ENCODE results near the gene APLP2. TPM values are rescaled to one million over a fixed set of nuclear protein-coding genes. Genes with fewer than 3 reads are reported as not detected.

Gene APLP2
- total RNA-seq, 4 donors from 2014 or later: 226 to 376 (median 262) TPM

DNA sequence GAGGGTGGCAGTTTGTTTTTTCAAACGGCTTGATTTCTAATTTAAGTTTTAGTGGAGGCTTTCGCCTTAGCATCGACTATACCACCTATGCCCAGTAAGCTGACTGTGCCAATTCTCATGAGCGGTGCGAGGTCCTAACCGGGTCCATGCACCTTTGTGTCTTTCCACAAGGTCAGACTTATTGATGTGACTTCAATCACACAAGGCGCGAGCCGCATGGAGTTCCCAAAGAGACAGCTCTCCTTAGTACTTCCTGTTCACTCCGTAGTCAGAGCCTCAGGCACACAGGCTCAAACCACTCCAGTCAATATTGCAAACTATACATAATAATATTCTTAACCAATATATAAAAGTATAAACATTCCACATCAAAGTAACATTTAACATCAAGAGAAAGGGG lies 108.1 kb downstream of the APLP2 start:
- Histone ChIP-seq H3K36me3 (no peaks in the 10 kb centered on the region), H3K27me3 (no peaks in the 10 kb centered on the region), H3K27ac (no peak overlapping the region), H3K4me3 (no peak overlapping the region), H3K4me1 (no peaks in the 10 kb centered on the region), H3K9me3 (no peaks in the 10 kb centered on the region)
- TF ChIP-seq, protein P1, sequence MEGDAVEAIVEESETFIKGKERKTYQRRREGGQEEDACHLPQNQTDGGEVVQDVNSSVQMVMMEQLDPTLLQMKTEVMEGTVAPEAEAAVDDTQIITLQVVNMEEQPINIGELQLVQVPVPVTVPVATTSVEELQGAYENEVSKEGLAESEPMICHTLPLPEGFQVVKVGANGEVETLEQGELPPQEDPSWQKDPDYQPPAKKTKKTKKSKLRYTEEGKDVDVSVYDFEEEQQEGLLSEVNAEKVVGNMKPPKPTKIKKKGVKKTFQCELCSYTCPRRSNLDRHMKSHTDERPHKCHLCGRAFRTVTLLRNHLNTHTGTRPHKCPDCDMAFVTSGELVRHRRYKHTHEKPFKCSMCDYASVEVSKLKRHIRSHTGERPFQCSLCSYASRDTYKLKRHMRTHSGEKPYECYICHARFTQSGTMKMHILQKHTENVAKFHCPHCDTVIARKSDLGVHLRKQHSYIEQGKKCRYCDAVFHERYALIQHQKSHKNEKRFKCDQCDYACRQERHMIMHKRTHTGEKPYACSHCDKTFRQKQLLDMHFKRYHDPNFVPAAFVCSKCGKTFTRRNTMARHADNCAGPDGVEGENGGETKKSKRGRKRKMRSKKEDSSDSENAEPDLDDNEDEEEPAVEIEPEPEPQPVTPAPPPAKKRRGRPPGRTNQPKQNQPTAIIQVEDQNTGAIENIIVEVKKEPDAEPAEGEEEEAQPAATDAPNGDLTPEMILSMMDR (IDR thresholded peaks at IDR 0.05): no peak
- no peak for TF ChIP-seq POLR2A (IDR thresholded peaks at IDR 0.05)
- no peak for DNase-seq
- intact Hi-C loops (cut with DNase I; ENCODE audit: low total_unique reads): no loop called here

DNA sequence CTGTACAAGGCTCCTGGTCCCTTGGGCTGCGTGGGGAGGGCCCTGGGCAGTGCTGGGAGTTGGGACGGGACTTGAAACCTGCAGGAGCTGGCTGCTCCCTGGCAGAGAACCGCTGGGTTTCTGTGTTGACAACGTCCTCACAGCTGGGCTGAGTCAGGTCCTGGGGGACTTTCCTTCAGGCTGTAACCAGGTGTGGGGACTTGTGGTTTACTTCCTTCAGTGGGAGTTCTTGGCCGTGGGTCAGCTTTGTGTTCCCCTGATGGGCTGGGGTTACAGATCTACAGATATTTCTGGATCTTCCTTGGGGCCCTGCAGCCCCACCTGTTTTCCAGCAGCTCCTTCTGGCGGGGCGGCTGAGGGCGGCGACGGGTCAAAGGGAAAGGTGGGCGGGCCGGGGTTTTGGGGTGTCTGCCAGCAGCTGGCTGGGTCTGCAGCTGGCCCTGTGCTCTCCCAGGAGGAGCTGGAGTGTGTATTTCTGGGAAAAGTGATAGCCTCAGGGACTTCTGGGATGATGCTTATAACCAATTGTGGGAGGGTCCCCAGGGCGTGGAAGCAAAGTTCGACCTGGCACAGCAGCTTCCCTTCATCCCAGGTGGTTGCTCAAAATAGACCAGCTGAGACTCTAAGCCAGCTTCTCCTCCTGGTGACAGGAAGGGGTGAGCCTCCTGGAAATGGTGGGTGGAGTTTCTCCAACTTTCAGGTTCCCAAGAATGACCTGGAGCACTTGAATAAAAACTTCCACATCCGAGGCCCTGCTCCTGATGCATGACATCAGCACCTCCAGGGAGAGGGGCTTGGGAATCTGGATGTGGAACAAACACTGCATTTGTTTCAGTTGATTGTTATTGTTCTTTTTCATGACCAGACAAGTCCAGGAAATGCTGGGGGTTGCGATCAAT lies 109.0 kb downstream of the APLP2 start:
- H3K36me3 ChIP-seq: no peaks in the 10 kb centered on the region
- no peaks in the 10 kb centered on the region for H3K4me1 ChIP-seq

DNA sequence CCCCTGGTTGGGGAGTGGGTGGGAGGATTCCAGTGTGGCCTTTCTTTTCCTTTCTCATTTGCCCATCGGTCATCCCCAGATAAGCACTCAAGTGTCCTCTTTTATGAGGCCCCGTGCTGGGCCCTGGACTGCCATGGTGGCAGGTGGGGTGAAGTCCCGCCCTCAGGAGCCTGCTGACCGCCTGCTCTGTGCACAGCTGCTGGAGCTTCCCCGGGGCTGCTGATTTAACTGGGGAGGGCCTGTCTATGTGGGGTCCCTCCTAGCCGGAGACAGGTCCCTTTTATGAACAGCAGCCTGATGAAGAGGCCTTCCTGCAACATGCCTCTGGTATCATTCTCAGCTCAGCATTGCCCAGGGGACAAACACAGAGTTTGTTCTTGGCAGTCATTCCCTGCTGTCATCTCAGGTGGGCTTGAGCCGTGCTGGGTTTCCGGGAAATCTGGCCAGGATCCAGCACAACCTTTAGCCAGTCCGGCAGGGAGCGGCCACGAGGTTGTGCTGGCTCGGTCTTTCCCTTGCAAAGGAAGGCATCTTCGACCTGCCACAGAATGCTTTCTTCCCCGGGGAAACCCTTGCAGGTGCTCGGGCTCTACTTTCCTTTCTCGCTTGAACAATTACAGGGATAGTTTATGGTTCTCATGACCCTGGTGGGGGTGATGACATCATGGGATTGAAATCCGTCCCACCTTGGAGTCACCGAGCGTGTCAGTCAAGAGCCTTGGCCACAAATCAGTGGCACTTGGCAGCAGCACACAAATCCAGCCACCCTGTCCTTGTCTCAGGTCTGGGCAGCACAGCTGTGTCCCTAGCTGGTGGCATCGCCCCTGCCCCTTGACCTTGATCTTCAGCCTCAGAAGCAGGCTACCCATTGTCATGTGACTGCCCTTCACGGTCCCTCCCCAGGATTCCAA lies 110.0 kb downstream of the APLP2 start:
- TF ChIP-seq, protein P1 (IDR thresholded peaks at IDR 0.05): no peak
- TF ChIP-seq POLR2A (IDR thresholded peaks at IDR 0.05): no peak
- Histone ChIP-seq H3K9me3 (no peaks in the 10 kb centered on the region), H3K4me1 (no peaks in the 10 kb centered on the region), H3K36me3 (no peaks in the 10 kb centered on the region), H3K4me3 (no peak overlapping the region), H3K27ac (no peak overlapping the region), H3K27me3 (no peaks in the 10 kb centered on the region)
- DNase-seq: no peak
- intact Hi-C loops (cut with DNase I; ENCODE audit: low total_unique reads): no loop called here

More for the DNA sequence above, 109.0 kb downstream of the APLP2 start:
- no peak for DNase-seq
- Histone ChIP-seq H3K9me3 (no peaks in the 10 kb centered on the region), H3K4me3 (no peak overlapping the region), H3K27me3 (no peaks in the 10 kb centered on the region), H3K27ac (no peak overlapping the region)
- intact Hi-C loops (cut with DNase I; ENCODE audit: low total_unique reads): no loop called here
- TF ChIP-seq, protein P1 (IDR thresholded peaks at IDR 0.05): no peak
- no peak for TF ChIP-seq POLR2A (IDR thresholded peaks at IDR 0.05)

DNA sequence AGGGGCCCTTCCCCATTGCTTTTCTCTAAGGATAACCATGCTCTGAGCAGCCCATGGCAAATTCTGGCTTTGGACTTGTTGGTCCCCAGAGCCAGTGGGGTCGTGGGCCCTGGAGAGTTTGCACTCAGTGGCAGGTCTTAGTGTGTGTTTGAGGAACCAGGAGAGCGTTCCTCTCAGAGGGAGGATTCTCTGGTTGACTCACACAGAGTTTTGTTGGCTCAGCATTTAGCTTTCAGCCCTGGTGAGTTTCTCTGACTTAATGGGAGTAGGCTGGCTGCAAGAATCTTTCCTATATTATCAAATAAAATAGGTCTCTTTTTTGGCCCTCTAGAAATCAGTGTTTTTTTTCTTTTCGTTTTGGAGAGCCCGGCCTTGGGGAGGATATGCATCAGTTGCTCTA lies 110.8 kb downstream of the APLP2 start:
- H3K27ac ChIP-seq: no peak overlapping the region
- H3K36me3 ChIP-seq: no peaks in the 10 kb centered on the region
- TF ChIP-seq, protein P1 (IDR thresholded peaks at IDR 0.05): no peak
- TF ChIP-seq POLR2A (IDR thresholded peaks at IDR 0.05): no peak
- H3K9me3 ChIP-seq: no peaks in the 10 kb centered on the region
- intact Hi-C loops (cut with DNase I; ENCODE audit: low total_unique reads): no loop called here
- no peaks in the 10 kb centered on the region for H3K4me1 ChIP-seq
- no peak for DNase-seq
- no peak overlapping the region for H3K4me3 ChIP-seq
- no peaks in the 10 kb centered on the region for H3K27me3 ChIP-seq
